NCI-H2029 (cell line): ENCODE results near the gene NPPA.
A peak's percentile ranks its signal among the peaks of the same experiment; 100 is the strongest.

Experiments used
- DNase-seq: peaks from one replicate; lab custom pipeline; 2025; lab: John Stamatoyannopoulos, UW

NPPA gene

GRCh38 chr1:11842154-11843041 is 5.2 kb downstream of the NPPA start:
- no peak for DNase-seq

GRCh38 chr1:11841245-11842153 is 6.1 kb downstream of the NPPA start:
- DNase-seq, result peak; percentile 15

GRCh38 chr1:11839727-11840705 is 7.6 kb downstream of the NPPA start:
- DNase-seq, result no peak

- peak; percentile 45 for DNase-seq
These were observed 9.0 kb downstream of the NPPA start for GRCh38 chr1:11838349-11839272.

GRCh38 chr1:11837767-11838348 is 9.7 kb downstream of the NPPA start:
- no peak for DNase-seq

GRCh38 chr1:11836955-11837766 is 10.4 kb downstream of the NPPA start:
- no peak for DNase-seq

GRCh38 chr1:11835441-11836225 is 11.9 kb downstream of the NPPA start:
- DNase-seq, result no peak

GRCh38 chr1:11833900-11834299 is 13.7 kb downstream of the NPPA start:
- DNase-seq, result no peak

GRCh38 chr1:11833497-11833896 is 14.1 kb downstream of the NPPA start:
- DNase-seq, result no peak

- DNase-seq, result peak; percentile 74
These were observed 15.4 kb downstream of the NPPA start for GRCh38 chr1:11831945-11832725.

GRCh38 chr1:11828511-11828910 is 19.1 kb downstream of the NPPA start:
- DNase-seq, result no peak

- no peak for DNase-seq
These were observed 20.6 kb downstream of the NPPA start for GRCh38 chr1:11826946-11827345.

- DNase-seq, result no peak
These were observed 22.5 kb downstream of the NPPA start for GRCh38 chr1:11825131-11825530.

- no peak for DNase-seq
These were observed 24.0 kb downstream of the NPPA start for GRCh38 chr1:11823366-11824137.

- DNase-seq, result no peak
These were observed 25.5 kb downstream of the NPPA start for GRCh38 chr1:11822091-11822490.

- no peak for DNase-seq
These were observed 30.4 kb downstream of the NPPA start for GRCh38 chr1:11817192-11817591.

- DNase-seq, result no peak
These were observed 34.6 kb downstream of the NPPA start for GRCh38 chr1:11813021-11813420.
